CD4-positive, alpha-beta T cell treated with Interleukin-12 subunit alpha and Interleukin-12 subunit beta, for 1 hour (primary cell): ENCODE measurements around the gene SCLY.

Source experiments
- DNase-seq: peaks from one replicate; pipeline ENCODE4 v3.0.0-alpha.2; 2020

Gene SCLY

GRCh38 chr2:238141541-238142318 lies 80.9 kb downstream of the SCLY start:
- no peak for DNase-seq

- DNase-seq, result no peak
These were observed 81.8 kb downstream of the SCLY start for GRCh38 chr2:238142382-238143205.

GRCh38 chr2:238143239-238143951 lies 82.6 kb downstream of the SCLY start:
- DNase-seq, result no peak

GRCh38 chr2:238144262-238144661 lies 83.5 kb downstream of the SCLY start:
- DNase-seq, result no peak

GRCh38 chr2:238145046-238145445 lies 84.2 kb downstream of the SCLY start:
- no peak for DNase-seq

- no peak for DNase-seq
These were observed 85.0 kb downstream of the SCLY start for GRCh38 chr2:238145851-238146250.

- DNase-seq, result no peak
These were observed 86.2 kb downstream of the SCLY start for GRCh38 chr2:238146884-238147544.

GRCh38 chr2:238148981-238149380 lies 88.2 kb downstream of the SCLY start:
- no peak for DNase-seq
